Non-pigmented ciliary epithelial cell (primary cell): ENCODE measurements around the gene ASTL.
"Not testable (repeated sequence)": the region's sequence is repeated elsewhere in the genome, so short reads cannot be mapped to it uniquely, and the experiment has no call there.

Experiments
- DNase-seq: peaks from one replicate; pipeline ENCODE4 v3.0.0-alpha.2; 2010; ENCODE audit warnings: low read depth

Gene ASTL

DNA sequence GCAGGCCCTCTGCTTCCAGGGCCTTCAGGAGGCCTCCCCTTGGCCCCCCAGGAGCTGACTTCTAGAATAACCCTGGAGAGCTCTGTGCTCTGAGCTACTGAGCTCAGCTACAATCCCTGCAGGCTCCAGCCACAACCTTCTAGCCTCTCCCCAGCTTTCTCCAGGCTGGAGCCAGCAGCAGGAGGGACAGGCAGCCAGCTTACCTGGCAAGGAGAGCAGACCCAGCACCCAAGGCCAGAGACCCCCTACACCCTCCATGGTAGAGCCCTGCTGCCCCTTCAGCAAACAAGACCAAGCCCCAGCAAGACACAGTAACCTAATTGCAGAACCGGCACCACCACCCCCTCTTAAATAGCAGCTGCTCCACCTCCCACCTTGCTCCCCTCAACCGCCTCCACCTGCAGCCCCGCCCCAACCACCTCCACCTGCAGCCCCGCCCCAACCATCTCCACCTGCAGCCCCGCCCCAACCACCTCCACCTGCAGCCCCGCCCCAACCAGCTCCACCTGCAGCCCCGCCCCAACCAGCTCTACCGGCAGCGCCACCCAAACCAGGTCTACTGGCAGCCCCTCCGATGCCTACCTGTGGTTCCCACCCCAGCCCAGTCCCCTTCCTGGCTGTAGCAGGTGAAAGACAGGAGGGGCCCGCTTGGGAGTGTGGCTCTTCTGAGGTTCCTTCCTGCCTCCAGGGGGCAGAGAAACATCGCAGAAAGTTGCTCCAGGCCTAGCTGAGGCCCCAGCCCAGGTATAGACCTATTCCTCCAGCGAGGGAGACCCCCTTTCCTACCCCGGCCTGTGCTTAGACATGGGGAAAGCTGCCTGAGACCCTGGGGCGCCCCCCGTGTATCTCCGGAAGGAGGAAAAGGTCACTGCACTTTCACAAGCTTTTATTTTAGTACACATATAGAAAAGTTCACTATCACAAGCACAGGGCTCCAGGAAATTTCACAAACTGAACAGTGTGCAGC lies at the start of gene ASTL:
ASTL (minus strand) TSS at position 324 of the 967 bp plus-strand sequence; CDS start at position 258, 66 bp downstream.
- no peak for DNase-seq

DNA sequence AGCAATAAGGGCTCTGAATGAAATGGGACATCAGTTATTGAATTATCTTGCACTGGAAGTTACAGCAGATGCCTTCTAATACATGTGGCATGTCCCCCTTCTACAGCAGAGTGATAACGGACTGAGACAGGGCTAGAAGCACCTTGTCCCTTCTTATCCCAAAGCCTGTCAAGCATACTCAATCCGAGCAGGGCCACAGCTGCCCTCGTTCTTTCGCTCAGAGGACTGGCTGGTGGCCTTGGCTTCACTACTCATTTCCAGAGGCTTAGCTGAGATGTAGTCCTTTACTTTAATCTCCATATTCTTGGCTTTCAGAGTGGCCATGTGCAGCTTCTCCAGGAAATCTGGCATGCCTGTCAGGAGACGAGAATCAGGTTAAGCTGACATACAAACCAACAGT lies 48.3 kb upstream of the ASTL start:
- no peak for DNase-seq

DNA sequence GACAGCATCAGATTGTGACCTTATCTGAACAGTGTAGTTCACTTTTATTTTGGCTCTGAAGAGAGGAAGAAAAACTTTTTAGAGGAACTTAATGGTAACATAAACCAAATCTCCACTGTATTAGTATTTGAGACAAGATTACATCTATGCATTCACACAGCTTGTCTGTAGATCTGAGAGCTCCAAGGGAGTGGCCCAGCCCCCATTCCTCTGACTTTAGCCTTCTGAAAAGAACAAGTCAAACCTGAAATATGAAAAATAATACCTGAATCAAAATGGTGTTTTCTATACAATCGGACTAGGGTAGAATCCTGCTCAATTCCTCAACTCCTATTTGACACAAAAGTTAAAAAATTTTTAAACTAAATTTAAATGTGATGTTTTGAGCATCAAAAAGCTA lies 47.2 kb upstream of the ASTL start:
- DNase-seq = no peak

DNA sequence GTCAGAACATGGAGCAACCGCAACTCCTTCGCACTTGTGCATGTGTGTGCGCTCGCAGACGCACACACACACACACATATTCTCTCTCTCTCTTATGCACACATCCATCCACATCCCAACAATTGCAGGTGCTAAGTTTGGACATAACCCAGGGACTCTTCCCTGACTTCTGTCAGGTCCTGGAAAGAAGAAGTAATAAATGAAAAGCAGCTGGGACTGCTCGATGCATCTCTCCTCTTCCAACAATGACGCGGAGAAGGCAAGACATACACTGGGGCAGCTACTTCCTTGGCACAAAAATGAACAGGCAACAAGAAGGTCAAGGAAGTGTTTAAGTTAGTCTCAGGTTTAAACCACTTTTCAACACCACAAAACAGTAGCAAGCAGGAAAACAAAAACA lies 46.7 kb upstream of the ASTL start:
- no peak for DNase-seq

DNA sequence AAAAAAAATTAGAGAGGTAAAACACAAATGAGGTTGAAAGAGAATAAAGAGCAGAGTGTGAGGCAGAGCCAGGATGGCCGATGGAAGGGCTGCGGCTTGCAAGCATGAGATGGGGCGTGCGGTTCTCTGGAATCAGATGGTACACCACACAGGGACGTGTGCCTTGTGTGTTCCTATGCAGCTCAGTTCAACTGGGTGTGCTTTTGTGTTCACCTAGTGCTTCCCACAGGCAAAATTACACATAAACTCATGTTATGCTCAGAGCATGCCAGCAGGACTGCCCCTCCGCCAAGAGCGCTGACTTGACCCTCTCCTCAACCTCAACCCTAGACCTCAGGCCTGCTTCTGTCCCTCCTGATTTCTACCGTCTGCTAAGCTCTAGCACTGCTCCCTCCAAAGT lies 45.9 kb upstream of the ASTL start:
- no peak for DNase-seq

DNA sequence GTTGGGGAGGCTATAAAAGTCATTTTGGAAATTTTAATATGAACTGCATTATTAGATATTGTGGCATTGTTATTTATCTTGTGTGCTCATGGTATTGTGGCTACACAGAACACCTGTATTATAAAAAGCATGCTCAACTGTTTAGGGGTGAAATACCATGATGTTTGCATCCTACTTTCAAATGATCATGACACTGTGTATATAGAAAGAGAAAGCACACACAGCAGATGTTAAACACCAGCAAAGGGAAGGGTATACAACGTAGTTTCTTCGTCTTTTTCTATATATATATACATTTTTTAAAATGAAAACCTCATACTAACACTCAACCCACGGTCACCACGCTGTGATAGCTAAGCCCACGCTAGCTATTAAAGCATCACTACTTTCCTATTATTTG lies 43.2 kb upstream of the ASTL start:
- no peak for DNase-seq

DNA sequence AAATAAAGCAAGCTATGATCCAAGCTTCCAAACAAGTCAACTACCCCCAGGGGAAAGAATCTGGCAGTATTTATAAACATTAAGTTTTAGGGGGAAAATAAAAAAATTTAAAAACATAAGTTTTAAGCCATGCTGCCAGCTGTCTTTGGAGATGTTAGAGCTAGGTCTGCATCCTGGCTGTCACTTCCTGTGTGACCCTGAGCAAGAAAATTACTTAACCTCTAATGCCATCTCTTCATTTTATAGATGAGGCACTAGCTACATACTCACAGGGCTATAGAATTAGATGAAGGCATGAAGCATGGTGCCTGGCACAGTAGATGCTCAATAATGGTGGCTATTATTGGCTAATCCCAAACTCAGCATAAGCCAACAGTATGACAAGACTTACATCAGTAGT lies 42.2 kb upstream of the ASTL start:
- no peak for DNase-seq

DNA sequence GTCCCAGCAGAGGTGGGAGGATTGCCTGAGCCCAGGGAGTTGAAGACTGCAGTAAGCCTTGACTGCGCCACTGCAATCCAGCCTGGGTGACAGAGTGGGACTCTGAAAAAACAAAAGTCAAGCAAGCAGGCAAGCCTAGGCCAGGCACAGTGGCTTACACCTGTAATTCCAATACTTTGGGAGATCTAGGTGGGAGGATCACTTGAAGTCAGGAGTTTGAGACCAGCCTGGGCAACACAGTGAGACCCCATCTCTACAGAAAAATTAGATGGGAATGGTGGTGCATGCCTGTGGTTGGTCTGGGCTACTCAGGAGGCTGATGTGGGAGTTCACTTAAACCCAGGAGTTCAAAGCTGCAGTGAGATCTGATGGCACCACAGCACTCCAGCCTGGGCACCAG lies 41.7 kb upstream of the ASTL start:
- DNase-seq = no peak

DNA sequence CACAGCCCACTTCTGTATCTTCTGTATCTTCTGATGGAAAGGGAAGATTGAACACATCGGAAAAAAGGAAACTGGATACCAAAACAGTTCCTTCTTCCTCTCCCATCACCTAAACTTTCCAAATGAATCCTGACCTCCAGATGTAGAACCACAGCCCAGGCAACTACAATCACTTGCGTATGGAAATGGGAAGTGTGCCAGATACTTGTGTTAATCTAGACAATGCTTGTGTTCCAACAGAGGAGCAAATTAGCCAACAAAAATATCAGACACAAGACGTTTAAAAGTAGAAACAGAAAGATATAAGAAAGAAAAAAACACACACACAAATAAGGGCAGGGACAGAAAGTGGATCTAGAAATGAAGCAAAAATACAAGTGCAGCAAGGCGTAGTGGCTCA lies 38.4 kb upstream of the ASTL start:
- no peak for DNase-seq

DNA sequence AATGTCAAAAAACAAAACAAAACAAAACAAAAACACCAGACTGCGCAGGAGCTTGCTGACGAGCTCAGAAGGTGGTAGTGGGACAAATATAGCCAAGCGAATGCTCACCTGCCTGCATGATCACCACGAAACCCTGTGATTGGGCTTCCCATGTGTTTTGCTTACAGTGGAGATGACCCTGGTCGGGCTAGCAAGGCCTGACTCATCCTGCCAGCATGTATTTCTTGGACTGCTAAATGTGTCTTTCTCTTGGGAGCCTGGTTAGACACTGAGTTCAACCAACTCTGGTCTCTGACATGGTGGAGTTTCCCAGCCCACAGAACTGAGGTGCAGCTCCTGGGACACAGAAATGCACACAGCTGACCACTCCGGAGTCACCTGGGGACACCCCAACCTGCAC lies 37.6 kb upstream of the ASTL start:
- DNase-seq = no peak

DNA sequence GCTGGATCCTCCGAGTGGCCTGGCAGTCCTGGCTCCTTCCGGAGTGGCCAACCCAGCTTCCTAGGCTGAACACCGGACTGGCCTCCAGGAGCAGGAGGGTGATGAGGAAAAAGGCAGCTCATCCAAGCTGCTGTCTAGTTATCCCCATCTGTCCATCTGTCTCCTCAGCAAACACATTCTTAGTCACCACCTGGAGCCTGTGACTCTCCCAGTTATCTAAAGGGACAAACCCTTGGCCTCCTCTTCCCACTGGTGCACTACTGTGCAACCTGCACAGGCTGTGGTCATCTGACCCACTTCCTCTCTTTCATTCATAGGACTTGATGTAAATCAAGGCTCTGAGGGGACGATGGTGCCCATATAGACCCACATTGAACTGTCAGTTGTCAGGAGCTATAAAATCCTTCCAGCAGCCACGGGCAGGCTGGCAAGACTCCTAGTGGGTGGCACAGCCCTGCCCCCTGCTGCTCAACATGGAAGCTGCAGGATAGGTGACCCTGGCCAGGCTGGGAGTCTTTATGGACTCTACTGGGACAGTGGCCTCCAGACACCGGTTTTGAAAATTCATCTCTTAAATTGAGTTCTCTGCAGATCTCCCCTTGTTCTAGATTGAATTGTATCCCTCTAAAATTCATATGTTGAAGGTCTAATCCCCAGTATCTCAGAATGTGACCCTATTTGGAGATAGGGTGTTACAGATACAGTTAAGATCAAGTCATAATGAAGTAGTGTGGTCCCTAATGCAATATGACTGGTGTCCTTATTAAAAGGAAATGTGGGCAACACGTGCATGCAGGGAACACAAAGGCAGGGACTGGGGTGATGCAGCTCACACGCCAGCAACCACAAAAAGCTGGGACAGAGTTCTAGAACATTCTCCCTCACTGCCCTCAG lies 36.2 kb upstream of the ASTL start:
- DNase-seq = no peak

DNA sequence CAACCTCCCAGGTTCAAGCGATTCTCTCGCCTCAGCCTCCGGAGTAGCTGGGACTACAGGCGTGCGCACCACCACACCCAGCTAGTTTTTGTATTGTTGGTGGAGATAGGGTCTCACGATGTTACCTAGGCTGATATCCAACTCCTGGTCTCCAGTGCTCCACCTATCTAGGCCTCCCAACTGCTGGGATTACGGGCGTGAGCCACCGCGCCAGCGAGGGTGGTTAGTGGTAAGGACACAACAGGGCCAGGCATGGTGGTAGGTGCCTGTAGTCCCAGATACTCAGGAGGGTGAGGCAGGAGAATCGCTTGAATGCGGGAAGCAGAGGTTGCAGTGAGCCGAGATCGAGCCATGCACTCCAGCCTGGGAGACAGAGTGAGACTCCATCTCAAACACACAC lies 33.5 kb upstream of the ASTL start:
- DNase-seq = no peak

DNA sequence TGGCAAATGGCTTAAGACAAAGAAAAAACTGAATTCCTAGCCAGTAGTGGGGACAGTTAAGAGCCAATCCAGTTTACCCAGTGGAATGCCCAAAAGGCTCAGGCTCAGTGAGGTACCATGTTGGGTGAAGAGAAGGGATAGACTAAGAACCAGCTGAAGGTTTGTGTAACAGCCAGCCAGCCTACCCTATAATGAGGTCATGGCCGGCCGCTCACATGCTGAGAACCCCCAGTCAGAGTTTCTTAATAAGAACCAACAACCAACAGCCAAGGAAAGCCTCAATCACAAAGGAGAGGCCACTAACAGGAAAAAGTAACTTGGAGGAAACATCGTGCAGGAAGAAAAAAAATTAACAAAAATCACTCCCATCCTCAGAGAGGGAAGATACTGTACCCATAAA lies 32.3 kb upstream of the ASTL start:
- DNase-seq = no peak

DNA sequence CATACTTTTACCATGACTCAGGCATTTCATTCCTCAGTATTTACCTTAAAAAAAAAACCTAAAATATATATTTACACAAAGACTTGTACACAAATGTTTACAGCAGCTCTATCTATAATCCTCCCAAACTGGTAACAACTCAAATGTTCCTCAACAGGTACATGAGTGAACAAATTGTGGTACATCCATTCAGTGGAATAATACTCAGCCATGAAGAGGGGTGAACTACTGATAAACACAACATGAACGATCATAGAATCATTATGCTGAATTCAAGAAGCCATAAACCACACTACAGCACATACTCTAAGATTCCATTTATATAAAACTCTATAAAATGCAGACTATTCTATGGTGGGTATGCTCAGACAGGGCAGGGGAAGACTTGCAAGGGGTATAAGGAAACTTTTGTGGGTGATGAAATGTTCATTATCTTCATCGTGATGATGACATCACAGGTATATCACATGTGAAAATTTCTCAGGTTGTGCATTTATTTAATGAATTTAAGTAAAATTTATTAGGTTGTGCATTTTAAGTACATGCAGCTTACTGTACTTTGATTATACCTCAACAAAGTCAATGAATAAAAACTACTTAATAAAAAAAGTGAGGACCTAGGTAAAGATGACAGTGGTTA lies 31.7 kb upstream of the ASTL start:
- no peak for DNase-seq

DNA sequence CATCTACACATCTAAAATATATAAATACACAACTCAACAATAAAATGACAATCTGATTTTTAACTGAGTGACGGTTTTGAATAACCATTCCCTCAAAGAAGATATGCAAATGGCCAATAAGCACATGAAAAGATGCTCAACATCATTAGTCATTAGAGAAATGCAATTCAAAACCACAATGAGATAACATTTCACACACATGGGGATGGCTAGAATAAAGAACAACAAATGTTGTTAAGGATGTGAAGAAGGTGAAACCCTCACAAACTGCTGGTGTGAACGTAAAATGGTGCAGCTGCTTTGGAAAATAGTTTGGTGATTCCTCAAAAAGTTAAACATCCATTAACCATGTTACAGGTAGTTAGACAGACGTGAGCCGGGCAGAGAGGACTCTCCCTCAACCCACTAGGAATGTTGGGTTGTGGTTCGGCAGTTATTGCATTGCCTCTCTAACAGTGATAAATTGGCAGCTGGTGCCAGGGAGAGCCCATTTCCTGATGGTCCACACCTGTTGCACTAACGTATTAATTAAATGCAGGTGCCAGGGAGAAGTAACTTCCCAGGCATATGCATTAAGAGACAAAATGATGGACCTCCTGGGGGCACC lies 29.2 kb upstream of the ASTL start:
- no peak for DNase-seq

DNA sequence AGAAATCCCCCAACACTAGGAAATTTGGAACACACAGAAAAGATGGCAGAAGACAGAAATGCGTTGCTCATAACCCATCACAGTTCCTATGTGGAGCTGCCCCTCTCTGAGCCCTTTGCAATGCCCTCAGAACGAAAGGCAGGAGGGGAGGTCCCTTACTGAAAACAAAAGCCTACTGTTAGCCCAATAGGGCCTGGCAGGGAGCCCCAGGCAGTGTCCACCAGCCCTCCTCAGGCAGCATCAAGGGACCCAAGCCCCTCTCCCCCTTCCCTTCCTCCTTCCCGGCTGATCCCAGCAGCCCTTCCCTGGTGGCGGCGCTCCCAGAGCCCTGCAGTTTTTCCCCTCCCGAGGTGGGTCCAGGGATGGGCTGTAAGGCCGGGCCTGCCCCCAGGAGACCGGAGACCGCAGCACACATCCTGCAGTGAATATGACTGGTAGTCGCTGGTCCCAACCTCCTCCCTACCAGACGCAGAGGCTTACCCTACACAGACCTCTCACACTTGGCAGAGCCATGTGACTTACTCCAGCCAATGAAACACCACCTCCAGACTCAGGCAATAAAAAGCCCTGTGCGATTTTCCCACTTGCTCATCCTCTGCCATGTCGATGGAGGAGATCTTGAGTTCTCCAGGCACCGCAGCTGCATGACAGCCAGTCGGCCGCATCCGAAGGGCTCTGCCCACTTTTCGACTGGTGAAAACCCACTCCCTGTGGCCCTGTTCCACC lies 26.3 kb upstream of the ASTL start:
- DNase-seq = no peak

DNA sequence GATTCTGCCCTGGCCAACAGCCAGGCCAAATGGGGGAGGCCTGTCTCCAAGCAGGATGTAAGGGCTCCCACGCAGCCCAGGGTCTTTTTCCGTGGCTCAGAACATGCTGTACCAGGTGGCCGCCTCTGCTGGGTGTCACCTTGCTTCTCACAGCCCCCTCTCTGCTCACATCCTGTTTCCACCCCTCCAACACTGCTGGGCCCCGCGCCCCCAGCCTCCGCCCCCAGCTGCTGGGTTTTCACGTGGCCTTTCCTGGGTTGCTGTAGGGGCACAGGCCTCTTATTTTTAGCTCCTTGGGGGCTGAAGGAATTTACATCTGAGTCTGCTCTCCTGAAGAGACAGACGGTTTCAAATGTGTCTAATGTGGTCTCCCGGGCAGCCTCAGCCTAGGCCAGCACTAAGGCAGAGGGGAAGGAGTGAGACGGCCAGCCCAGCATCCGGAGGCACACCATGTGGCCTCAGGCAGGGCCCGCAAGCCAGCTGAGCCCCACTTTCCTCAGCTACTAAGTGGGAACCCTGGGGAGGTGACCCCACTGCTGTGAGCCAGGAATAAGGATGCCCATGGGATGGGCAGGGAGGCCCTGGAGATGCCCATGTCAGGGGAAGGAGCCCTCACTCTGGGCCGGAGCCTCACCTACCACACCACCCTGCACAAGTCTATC lies 25.6 kb upstream of the ASTL start:
- no peak for DNase-seq

DNA sequence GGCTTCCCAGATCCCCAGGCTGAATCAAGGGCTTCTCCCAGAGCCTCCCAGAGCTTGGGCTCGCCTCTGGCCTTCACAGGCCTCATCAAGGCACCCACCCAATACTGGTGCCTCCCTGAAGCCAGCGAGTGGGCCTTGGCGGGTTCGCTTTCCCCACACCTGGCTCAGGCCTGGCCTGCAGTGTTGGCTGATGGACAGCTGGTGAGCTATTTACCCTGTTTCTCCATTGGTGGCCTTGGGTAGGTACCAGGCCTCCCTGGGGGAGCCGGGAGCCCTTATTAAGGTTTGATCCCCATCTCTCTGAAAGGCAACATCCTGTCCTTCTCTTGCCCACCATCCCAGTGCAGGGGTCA lies 25.1 kb upstream of the ASTL start:
- DNase-seq = no peak

DNA sequence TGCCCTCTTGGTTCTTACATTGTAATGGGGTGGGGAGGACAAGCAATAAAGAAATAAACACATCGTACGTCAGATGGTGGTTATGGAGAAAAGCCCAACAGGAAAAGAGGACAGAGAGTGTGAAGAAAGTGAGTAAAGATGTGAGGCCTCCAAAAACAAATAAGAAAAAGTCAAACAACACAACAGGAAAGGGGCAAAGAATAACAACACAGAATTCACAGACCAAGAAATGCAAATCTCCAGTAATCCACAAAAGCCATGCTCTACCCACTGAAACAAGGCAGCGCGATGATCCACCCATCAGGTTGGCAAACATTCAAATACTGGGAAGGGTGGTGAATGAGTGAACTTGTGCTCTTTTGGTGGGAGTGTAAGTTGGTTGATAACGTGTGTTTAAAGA lies 23.6 kb upstream of the ASTL start:
- no peak for DNase-seq

DNA sequence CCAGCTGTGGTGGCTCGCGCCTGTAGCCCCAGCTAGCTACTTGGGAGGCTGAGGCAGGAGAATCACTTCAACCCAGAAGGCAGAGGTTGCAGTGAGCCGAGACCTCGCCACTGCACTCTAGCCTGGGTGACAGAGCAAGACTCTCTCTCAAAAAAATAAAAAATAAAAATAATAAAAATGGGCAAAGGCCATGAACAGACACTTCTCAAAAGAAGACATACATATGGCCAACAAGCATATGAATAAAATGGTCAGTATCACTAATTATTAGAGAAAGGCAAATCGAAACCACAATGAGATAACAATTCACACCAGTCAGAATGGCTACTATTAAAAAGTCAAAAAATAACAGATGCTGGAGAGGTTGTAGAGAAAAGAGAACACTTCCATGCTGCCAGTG lies 22.1 kb upstream of the ASTL start:
- DNase-seq = not testable (repeated sequence)
